GM21619 (cell line): ENCODE results near the gene GARIN5B.

ENCODE experiments used
- ATAC-seq: cut with Tn5 transposase; IDR thresholded peaks from one replicate; pipeline ENCODE4 v1.9.1; 2021; ENCODE audit not compliant: unreplicated experiment

The GARIN5B gene

DNA sequence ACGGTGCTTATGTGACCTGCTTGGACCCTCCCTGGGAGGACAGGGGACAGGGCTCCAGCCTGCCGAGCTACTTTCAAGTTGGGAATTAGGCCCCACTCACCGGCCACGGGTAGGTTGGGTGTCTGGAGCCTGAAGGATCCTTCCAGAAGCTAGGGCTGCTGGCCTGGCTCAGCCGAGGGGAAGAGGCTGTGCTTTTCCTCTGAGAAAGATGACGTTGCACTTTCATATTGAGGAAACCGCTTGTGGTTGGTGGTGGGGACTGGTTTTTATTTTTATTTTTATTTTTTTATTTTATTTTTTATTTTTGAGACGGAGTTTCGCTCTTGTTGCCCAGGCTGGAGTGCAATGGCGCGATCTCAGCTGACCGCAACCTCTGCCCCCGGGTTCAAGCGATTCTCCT is 37.9 kb downstream of the GARIN5B start, which contains the start of gene TMEM150B:
TMEM150B (minus strand) TSS at position 170 of the 400 bp plus-strand sequence. CDS start 4,305 bp downstream, outside the sequence.
- ATAC-seq = no peak

GRCh38 chr19:55324662-55325061 is 38.4 kb downstream of the GARIN5B start:
- ATAC-seq = no peak

GRCh38 chr19:55322204-55322885 is 40.7 kb downstream of the GARIN5B start:
- ATAC-seq = no peak

DNA sequence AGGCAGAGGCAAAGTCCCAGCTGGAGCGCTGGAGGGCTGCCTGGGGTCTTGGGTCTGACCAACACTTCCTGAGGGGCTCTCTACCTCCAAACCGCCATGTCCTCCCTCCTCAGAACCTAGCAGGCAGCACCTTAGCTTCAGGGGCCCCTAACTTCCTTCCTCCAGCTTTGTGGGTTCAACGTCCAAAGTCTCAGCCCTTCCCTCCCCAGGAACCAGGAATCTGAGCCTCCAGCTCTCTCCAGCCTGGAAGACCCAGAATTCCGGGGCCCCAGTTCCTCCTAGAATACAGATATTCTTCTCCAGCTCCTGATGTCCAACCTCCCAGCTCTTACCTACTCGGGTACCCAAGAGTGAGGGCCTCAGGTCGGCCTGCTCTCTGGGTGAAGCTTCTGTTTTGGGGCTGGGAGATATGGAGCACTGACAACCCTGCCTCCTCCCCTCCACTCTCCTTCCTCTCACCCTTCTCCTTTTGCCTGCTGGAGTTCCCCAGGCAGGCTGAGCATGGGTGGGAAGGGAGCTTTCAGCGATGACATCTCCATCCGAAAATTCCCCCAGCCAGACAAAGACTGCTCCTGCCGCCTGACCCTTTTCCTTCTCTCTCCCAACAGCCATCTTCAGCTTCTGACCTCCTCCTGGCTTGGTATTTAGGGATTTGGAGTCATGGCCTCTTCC is 41.5 kb downstream of the GARIN5B start:
- no peak for ATAC-seq

DNA sequence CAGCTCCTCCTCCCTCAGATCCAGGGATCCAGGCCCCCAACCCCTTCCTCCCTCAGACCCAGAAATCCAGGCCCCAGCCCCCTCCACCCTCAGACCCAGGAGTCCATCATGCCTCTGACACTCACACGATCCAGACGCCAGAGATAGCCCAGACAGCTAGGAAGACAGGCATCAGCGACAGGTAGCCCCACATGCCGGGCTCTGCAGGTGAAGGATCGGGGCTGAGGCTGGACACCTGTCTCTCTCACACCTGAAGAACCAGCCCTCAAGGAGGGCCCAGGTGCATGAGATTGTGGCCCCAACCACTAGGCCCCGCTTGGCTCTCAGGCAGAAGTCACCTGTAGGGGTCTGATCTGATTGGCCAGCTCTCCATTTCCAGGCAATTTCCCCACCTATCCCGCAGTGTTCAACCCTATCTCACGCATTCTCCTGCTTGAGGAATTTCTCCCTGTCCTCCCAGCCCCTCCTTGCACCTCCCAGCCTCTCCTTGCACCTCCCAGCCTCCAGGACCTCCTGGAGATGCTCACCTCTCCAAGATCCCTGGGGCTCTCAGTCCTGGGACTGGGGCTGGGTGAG is 42.1 kb downstream of the GARIN5B start:
- ATAC-seq = no peak

DNA sequence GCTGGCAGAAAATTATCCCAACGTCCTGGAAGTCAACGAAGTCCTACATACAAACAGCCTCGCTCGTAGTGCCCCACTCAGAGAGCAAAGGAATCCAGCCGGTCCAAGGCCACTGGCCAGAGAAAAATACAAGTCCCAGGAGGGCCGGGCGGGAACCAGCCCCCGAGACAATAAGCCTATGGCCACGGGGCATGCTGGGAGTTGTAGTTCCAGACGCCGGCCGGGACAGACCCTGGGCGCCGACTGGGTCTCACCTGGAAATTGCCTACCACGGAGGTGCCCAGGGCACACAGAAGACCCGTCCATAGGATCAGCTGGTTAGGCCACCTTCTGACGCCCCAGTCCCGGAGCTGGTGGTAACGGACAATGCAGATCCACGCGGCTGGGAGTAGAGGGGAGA is 43.3 kb downstream of the GARIN5B start:
- ATAC-seq = no peak

DNA sequence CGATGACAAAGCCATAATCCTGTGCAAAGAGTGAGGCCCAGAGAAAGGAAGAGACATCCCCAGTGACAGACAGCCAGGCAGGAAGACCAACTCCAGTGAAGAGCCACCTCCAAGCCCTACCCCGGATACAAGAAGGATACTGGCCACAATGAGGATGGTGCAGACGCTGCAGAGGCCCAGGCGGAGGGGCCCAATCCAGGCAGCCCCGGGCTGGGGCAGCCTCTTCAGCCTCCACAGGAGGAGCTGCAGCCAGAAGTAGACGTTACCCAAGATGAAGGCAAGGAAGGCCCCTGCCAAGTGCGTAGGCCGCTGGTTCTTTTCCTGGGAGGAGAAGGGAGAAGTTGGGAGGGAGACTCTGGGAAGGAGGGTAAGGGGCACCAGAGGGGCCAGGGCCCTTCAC is 46.4 kb downstream of the GARIN5B start:
- no peak for ATAC-seq

- ATAC-seq = no peak
Observed at GRCh38 chr19:55315956-55316525, 47.0 kb downstream of the GARIN5B start.

- no peak for ATAC-seq
Observed at GRCh38 chr19:55314396-55314795, 48.7 kb downstream of the GARIN5B start.

DNA sequence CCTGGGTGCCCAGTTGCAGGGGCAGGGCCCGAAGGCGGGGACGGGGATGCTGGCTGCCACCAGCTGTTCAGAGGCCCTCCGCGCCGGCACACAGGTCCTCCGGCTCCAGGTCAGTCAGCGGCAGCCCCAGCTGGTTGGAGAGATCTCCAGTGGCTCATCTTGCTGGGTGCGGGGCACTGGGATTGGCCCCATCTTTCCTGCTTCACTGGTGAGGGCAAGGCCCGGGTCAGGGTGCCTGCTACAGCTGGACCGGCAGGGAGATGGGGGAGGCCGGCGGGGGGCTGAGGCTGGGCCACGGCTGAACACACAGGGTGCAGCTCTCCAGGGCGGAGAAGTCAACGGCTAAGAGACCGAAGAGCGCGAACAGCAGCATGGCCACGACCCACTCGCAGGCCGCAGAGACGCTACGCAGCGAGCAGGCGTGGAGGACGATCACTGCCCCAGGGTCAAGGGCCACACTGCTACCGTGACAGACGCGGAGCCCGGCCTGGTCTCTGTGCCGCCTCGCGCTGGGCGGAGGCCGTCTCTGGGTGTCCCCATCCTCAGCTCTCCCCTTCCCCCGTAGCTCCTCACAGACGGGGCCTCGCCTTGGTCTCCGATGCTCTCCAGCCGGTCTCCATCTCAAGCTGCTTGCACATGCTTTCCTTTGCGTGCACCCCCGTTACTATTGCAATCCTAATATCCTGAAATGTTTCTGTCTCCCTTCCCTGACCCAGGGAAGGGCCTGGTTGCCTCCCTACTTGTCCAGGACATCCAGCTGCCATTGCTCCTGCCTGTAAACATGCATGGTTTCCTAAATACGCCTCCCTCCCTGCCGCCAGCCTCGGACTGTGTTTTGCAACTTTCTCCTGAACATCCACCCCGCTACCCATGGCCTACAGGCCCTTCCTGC is 50.2 kb downstream of the GARIN5B start:
- no peak for ATAC-seq

GRCh38 chr19:55311797-55312196 is 51.3 kb downstream of the GARIN5B start:
- no peak for ATAC-seq

GRCh38 chr19:55311397-55311796 is 51.7 kb downstream of the GARIN5B start:
- no peak for ATAC-seq

DNA sequence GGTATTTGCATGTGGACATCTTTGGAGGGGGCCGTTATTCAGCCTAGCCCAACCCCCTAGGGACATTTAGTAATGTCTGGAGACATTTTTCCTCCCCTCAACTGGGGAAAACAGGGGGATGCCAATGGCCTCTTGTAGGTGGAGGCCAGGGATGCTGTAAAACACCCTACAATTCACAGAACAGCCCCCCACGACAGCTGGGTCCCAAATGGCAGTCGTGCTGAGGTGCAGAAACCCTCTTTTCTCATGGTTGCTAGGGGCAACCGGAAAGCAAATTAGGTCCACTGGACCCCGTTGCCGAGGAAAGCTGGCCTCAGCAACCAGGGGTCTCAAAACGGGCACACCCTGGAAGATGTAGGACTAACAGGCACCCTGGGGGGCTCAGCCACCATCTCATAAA is 52.6 kb downstream of the GARIN5B start:
- no peak for ATAC-seq

GRCh38 chr19:55309448-55309847 is 53.6 kb downstream of the GARIN5B start:
- ATAC-seq = no peak

DNA sequence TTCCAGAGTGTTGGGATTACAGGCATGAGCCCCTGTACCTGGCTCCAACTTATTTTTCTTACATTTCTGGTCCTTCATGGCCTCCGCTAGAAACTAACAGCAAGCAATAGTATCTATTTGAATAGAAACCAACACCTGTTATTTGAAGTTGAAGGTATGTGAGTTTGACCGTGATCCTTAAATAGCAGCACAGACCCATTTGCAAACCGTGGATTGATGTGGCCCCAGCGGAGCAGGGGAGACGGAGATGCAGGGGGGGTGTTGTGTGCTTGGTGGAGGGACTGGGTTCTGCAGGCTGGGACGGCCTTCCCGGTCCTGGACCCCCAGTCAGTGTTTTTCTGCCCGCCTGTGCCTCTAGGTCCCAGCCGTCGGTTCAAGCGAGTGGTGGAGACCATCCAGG is 54.8 kb downstream of the GARIN5B start:
- ATAC-seq = no peak

GRCh38 chr19:55306712-55307111 is 56.3 kb downstream of the GARIN5B start:
- no peak for ATAC-seq

- no peak for ATAC-seq
Observed at GRCh38 chr19:55305983-55306562, 57.0 kb downstream of the GARIN5B start.

DNA sequence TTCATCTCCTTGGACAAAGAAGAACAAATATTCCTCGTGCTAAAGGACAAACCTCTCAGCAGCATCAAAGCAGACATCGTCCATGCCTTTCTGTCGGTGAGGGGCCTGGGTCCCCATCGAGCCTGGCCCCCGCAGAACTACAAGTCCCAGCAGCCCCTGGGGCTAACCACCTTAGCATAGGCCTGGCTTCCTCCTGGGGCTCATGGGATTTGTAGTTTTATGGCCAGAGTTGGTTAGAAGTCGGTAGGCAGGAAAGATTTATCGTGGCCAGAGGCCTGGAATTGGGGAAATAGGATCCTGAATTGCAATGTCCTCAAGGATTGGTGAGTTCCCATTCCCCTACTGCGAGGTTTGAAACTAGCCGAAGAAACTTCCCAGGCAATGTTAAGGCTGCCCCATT is 57.6 kb downstream of the GARIN5B start:
- ATAC-seq = no peak

- no peak for ATAC-seq
Observed at GRCh38 chr19:55304980-55305379, 58.1 kb downstream of the GARIN5B start.
